ENCODE measurements around the gene ABL1. TPM values are rescaled to one million over a fixed set of nuclear protein-coding genes. Genes with fewer than 3 reads are reported as not detected.

ABL1 gene
- total RNA-seq, 1 experiment from 2014 or later: 78.6 TPM

GRCh38 chr9:130845254-130845653 is 10.2 kb downstream of the ABL1 start:
- no peak for TF ChIP-seq CTCF (conservative IDR thresholded peaks at IDR 0.05; ENCODE audit: low read depth, low read length)
- no peak for TF ChIP-seq EZH2 (IDR thresholded peaks at IDR 0.05; ENCODE audit: borderline replicate concordance, low read depth, low read length, poor library complexity, severe bottlenecking)
- peaks cover 95% of the 10 kb centered on the region for H3K4me1 ChIP-seq (ENCODE audit: insufficient read depth, low read length, poor library complexity, severe bottlenecking)
- no peaks in the 10 kb centered on the region for H3K27me3 ChIP-seq (replicated peaks; ENCODE audit: insufficient read depth, low read depth, low read length, poor library complexity)
- no peaks in the 10 kb centered on the region for H3K9me3 ChIP-seq (ENCODE audit: low read depth, low read length, poor library complexity, severe bottlenecking)
- intact Hi-C loops (cut with micrococcal nuclease; ENCODE audit: unreplicated experiment): loop anchor here (5.0 kb wide), 1 partner anchor 133 kb away; no protein-coding TSS in a partner anchor
- POLR2A ChIA-PET (ENCODE audit: low non-redundant PET): no interaction called here
- CTCF ChIA-PET: no interaction called here
- no peaks in the 10 kb centered on the region for H3K36me3 ChIP-seq (ENCODE audit: insufficient read depth, low read length, poor library complexity, severe bottlenecking)
- DNase-seq (ENCODE audit: low spot score): no peak
- H3K4me3 ChIP-seq (ENCODE audit: low read depth, low read length, poor library complexity, severe bottlenecking): no peak overlapping the region
- H3K27ac ChIP-seq (ENCODE audit: low read depth, low read length, poor library complexity, severe bottlenecking): peak overlapping the region; percentile 88
- no TSS peak for BruUV-seq (replicated peaks)

- peak overlapping the region; percentile 88 for H3K27ac ChIP-seq (ENCODE audit: low read depth, low read length, poor library complexity, severe bottlenecking)
- H3K36me3 ChIP-seq (ENCODE audit: insufficient read depth, low read length, poor library complexity, severe bottlenecking): no peaks in the 10 kb centered on the region
- ChIA-PET CTCF (no interaction called here), POLR2A (ENCODE audit: low non-redundant PET) (interaction anchor here (0.5 kb wide), 1 partner anchor 95 kb away, joined by 4 read pairs; no protein-coding TSS in a partner anchor)
- peak overlapping the region; percentile 8 for H3K4me3 ChIP-seq (ENCODE audit: low read depth, low read length, poor library complexity, severe bottlenecking)
- no TSS peak for BruUV-seq (replicated peaks)
- no peak for TF ChIP-seq EZH2 (IDR thresholded peaks at IDR 0.05; ENCODE audit: borderline replicate concordance, low read depth, low read length, poor library complexity, severe bottlenecking)
- TF ChIP-seq CTCF (conservative IDR thresholded peaks at IDR 0.05; ENCODE audit: low read depth, low read length): no peak
- H3K4me1 ChIP-seq (ENCODE audit: insufficient read depth, low read length, poor library complexity, severe bottlenecking): peaks cover 88% of the 10 kb centered on the region
- peak; percentile 77 for DNase-seq (ENCODE audit: low spot score)
- intact Hi-C loops (cut with micrococcal nuclease; ENCODE audit: unreplicated experiment): loop anchor here (5.0 kb wide), 1 partner anchor 134 kb away; no protein-coding TSS in a partner anchor
- no peaks in the 10 kb centered on the region for H3K9me3 ChIP-seq (ENCODE audit: low read depth, low read length, poor library complexity, severe bottlenecking)
- H3K27me3 ChIP-seq (replicated peaks; ENCODE audit: insufficient read depth, low read depth, low read length, poor library complexity): no peaks in the 10 kb centered on the region
These were observed 10.9 kb downstream of the ABL1 start for GRCh38 chr9:130845901-130846481.

GRCh38 chr9:130846487-130847305 is 11.6 kb downstream of the ABL1 start:
- CTCF ChIA-PET: no interaction called here
- Histone ChIP-seq H3K27me3 (replicated peaks; ENCODE audit: insufficient read depth, low read depth, low read length, poor library complexity) (no peaks in the 10 kb centered on the region), H3K27ac (ENCODE audit: low read depth, low read length, poor library complexity, severe bottlenecking) (peak overlapping the region; percentile 88), H3K9me3 (ENCODE audit: low read depth, low read length, poor library complexity, severe bottlenecking) (no peaks in the 10 kb centered on the region), H3K4me3 (ENCODE audit: low read depth, low read length, poor library complexity, severe bottlenecking) (peak overlapping the region; percentile 8), H3K36me3 (ENCODE audit: insufficient read depth, low read length, poor library complexity, severe bottlenecking) (no peaks in the 10 kb centered on the region), H3K4me1 (ENCODE audit: insufficient read depth, low read length, poor library complexity, severe bottlenecking) (peaks cover 81% of the 10 kb centered on the region)
- BruUV-seq (replicated peaks): no TSS peak
- POLR2A ChIA-PET (ENCODE audit: low non-redundant PET): interaction anchor here (0.5 to 0.7 kb wide), 2 partner anchors 8 to 96 kb away, joined by 3 to 4 read pairs; no protein-coding TSS in a partner anchor
- DNase-seq (ENCODE audit: low spot score): peak; percentile 63
- intact Hi-C loops (cut with micrococcal nuclease; ENCODE audit: unreplicated experiment): loop anchor here (5.0 kb wide), 1 partner anchor 134 kb away; no protein-coding TSS in a partner anchor
- TF ChIP-seq EZH2 (IDR thresholded peaks at IDR 0.05; ENCODE audit: borderline replicate concordance, low read depth, low read length, poor library complexity, severe bottlenecking) (no peak), CTCF (conservative IDR thresholded peaks at IDR 0.05; ENCODE audit: low read depth, low read length) (no peak)

Data from A673 (cell line).